ENCODE results near the gene ZP1.

Gene ZP1

DNA sequence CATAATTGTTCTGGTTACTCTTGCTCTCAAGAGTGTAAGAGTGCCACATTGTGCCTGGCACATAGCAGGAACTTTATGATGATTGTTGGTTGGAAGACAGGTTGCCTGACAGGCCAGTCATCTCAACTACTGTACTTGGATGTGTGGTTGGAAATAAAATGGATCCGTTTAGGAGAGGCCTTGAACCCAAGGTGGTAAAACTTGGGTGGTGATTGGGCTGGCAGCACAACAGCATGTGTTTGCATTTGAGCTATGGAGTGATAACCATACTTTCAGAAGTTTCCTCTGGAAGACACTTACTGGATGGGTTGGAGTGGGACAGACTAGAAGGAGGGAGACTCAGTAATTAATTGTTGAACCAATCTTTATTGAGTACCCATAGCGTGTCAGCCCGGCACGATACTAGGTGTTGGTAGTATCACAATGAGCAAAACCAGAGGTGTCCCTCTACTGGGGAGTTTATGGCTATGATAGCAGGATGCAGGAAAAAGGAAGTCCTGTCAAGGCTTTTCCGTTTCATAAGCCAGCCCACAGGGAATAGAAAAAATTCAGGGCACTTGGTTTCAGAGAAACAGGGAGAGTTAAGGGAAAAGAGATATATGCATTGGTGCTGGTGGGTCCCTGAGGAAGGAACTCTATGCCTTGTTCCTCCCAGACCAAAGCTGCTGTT lies 43.5 kb downstream of the ZP1 start:
- DNase-seq: peak; percentile 33 to 67

DNA sequence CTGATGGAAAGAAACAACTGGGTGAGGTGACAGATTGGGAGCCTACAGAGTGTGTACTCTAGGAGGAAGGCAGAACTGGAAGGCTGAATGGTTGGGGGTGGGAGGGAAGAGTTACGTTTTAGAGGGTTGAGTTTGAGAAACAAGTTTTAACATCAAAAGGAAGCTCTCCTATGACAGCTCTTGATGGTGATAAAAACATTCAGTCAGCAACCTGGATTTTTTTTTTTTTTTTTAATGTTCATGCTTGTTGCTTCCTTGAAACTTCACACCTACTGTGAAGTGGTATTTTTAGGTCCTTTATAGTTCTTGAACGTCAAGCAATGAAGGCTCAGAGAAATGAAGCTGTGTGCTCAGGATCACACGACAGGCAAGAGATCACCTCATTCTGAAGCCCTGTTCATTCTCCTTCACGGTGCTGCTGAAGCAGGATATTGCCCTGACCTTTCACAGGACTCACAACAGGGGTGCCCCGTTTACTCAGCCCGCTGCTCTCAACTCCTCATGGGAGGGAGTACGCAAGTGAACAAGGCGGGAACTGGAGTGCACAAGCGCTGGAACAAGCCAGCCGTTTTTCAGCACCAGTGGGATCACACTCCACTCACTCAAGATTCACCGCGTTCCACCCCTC lies 45.0 kb downstream of the ZP1 start:
- DNase-seq: no peak

DNA sequence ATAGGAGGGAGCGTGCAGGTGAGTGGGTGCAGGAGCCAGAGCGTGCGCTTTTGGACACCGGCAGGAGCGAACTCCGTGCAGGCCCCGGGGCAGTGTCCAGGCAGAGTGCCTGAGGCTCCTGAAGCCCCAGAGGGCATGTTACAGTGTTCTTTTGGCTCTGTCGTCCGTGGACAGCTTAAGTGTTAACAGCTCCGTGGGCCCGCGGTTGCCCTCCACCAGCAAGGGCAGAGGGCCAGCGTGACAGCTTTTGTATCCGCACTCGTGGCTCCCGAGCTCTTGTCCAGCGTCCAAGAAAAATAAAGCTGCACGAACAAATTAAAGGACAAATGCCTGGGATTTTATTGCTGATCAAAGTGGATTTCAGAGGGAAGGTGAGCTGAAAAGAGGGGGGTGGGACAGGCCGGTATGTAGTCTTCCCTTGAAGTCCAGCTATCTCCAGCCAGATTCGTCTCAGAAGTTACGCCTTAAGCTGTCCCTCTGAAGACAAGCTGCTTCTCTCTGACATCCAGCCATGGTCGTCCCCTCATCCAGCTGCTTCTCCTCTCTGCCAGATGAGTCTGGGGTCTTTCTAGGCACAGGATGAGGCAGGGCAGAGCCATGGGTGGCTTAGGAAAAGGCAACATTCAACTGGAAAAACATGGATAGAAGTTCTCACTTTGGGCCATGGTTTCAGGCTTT lies 45.6 kb downstream of the ZP1 start:
- no peak for DNase-seq

DNA sequence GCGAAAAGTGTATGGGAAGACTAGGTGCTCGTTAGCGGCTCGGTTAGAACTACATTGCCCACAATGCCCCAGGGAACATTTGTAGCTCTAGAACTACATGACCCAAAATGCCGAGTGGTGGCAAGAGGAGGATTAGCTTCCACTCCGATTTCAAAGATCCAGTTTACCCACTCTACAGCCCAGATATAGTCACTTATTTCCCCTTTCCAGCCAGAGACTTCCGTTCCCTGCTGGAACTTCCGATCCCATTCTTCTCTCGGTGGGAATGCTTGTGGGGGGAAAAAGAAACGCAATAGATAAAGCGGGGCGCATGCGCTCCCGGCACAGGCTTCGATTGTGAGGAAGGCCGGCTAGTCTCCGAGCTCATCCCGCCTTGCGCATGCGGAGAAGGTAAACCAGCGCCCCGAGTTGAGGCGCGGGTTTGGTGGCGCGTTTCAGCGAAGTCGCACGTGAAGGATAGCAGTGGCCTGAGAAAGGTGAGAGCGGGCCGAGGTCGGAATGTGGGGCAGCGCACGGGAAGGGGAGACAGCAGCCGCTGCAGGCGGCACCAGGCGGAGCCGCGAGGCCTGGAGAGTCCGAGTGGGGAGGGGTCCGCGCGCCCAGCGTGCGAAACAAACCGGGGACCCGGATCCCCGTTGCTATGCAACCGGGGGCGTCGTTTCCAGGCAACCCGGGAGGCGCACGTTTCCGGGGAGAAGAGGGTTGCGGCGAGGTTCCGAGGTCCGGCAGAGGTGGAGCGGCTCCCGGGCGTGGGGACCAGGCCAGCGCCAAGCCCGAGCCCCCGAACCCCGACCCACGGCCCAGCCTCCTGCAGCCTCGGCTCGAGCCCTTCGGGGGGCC lies 46.7 kb downstream of the ZP1 start, which contains the start of gene TMEM109:
Gene TMEM109, plus strand, starts transcription at position 366 of the 840 bp plus-strand sequence. CDS start 5,536 bp downstream, outside the sequence.
- peak; percentile 93 to 97 for DNase-seq

DNA sequence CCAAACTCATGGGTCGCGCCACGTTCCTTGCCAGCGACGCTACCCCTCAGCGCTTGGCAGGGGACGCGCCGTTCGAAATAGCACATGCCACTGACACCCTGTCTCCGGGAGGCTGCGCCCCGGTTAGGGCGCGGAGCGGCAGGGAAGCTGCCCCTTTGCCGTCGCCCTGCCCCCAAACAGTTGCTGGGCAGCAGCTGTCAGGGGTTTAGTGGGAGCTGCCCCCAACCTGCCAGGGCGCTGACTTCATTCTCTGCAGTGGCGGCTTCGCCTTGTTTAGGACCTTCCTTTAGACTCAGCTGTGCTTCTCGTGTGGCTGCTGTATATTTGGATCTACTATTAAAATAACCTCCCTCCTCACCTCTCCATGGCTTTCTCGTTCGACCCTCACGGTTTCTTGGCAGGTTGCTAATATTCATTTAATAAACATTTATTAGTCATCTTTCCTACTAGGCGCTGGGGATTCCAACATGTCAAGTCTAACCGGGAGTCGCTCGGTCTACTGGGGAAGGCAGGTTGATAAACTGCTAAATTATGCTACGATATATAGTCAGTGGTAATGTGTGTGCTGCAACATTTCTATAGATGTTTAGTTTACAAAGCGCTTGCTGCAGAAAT lies 47.4 kb downstream of the ZP1 start:
- DNase-seq: peak; percentile 7 to 18

DNA sequence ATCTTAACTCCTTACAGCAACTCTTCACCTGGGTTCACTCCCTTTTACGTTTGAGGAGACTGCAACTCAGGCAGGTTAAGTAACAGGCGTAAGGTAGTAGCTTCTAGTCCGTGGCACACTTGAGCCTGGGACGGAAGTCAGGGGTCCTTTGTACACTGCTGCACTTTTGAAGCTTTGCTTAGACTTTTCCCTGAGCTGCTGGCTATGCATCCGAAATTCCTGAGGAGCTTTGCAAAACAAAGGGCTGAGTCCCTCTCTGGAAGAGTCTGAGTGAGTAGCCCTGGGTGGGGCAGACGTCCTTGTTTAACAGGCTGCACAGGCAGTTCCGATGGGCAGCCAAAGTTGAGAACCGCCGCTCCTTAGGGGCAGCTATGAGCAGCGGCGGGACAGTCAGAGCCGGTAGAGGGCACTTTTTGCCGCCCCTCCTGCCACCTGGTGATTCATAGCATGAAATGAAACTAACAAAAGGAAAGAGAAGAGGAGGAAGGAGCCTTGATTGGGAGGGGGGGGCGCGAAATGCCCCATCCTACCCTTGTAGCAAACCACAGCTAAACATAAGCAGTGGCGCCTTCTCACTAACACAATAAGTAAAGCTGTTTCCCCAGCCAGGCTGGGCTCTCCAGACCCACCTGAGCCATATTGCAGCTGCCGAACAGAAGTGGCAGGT lies 48.0 kb downstream of the ZP1 start:
- peak; percentile 46 to 57 for DNase-seq

DNA sequence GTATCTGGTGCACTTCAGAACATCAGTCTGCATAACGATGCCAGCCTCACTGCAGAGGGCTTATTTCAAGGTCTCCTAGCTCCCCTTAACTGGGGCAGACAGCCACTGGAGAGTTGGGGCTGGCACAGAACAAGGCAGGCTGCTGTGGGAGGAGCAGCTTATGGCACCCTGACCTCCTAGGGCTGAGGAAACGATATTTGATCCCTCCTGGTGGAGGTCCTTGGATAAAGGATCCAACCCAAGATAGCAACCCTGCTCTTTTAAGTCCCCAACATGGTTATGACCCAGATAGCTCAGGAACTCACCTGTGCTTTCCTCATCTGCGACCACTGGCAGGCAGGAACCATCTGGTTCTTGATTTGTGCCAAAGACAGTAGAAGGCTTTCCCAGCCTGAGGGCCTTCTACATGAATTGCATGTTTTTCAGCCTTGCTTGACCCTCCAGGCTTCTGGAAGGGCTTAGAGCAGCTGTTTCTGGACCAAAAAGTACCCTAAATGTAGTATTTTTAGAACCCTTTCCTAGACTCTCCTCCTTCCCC lies 49.4 kb downstream of the ZP1 start:
- DNase-seq: no peak

DNA sequence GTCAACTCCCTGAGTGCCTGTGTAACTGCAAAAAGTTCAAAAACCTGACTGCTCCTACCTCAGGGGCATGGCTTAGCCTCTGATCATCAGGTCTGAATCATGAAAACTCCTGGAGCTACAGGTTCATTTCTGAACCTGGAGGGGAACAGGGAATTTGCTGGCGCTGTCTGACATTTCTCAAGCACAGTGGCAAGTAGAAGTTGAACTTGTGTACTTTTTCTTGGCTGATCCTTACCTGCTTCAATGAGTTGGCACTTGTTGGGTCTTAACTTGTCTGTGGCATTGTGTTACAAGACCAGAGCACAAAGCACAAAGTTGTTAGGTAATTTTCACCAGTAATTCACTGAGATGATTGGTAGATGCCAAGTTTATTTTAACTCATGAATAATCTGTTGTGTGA lies 49.9 kb downstream of the ZP1 start:
- DNase-seq: no peak

DNA sequence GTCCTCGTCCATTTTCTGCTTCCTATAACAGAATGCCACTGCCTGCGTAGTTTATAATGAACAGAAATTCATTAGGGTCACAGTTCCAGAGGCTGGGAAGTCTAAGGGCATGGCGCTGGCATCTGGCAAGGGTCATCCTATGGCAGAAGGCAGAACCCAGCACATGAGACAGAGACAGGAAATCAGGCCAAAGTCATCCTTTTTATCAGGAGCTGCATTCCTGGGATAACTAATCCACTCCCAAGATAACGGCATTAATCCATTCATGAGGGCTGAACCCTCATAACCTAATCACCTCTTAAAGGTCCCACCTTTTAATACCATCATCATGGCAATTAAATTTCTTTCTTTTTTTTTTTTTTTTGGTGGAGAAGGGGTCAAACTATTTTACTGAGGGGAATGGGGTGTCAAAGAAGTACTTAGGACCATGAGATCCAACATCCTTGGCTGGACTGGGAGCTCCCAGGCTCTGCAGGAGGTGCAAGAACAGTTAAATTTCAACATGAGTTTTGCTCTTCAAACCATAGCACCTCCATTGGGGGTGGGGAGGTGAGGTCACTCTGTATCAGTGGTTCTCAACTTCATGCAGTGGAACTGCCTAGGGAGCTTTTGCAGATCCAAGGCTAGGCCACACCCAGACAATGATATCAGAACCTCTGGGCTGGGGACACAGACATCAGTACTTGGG lies 51.1 kb downstream of the ZP1 start:
- DNase-seq: no peak

DNA sequence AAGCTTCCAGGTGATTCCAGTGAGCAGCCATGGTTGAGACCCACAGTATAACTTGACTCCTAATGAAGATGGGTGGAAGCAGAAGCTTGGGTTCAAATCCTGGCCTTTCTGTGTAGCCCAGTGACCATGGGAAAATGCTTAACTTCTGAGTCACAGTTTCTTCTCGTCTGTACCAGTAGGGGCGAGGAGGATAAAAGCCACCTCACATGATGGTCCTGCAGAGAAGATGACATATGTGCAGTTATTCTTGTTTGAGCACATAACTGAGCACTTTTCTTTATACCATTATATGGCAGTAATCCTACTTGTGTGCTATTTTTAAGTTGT lies 51.6 kb downstream of the ZP1 start:
- no peak for DNase-seq

DNA sequence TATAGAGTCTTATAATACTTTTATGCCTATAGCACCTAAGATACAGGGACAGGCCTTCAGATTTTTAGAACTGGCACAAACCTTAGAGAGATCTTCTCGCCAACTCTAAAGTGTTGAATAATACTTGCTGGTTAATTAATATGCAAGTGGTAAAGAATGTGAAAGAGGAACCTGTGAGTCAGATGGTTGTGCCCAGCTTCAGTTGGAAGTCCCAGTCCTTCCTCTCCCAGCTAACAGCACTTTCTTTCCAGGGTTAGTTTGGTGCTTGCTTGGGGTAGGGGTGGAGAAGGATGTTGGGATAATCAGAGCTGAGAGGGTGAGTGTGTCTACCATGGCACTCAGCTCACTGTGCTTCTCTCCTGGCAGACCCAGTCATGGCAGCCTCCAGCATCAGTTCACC lies 52.0 kb downstream of the ZP1 start:
- DNase-seq: peak; percentile 53 to 55

DNA sequence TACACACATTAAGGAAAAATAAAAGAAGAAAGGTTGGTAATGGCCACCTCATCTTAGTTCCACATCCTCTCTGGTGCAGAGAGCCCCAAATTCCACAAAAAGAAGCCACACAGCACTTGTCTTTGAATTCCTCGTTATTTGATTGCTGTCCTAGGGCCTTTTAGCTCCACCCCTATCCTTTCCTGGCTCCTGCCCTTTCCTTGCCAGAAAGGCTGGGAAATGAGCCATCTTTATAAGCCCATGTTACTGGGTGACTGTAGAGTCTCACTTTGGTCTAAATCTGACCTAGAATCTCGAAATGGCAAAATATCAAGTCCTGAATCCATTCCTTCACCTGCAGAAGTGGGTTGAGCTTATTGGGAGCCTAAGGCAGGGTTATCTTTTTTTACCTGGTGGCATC lies 52.6 kb downstream of the ZP1 start:
- no peak for DNase-seq

DNA sequence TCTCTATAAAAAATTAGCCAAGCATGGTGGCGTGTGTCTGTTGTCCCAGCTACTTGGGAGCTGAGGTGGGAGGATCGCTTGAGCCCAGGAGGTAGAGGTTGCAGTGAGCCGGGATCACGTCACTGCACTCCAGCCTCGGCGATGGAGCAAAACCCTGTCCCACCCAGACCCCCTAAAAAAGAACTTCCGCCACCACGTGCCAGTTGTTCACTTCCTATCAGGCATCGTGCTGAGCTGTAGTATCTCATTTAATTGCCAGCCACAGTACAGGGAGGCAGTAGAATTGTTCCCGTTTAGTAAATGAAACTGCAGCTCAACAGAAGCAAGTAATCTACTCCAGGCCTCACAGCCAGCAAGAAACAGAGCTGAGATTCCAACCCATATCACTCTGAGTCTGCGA lies 53.9 kb downstream of the ZP1 start:
- no peak for DNase-seq

DNA sequence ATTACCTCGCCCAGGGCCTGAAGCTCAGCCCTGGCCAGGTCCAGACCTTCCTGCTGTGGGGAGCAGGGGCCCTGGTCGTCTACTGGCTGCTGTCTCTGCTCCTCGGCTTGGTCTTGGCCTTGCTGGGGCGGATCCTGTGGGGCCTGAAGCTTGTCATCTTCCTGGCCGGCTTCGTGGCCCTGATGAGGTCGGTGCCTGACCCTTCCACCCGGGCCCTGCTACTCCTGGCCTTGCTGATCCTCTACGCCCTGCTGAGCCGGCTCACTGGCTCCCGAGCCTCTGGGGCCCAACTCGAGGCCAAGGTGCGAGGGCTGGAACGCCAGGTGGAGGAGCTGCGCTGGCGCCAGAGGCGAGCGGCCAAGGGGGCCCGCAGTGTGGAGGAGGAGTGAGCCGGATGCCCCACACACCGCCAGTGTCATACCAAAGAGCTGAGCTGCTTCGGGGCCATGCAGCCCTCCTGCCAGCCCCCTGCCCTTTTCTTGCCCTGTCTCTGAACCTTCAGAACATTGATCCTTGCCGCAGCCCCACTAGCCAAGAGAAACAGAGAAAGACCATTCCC lies 54.5 kb downstream of the ZP1 start:
- DNase-seq: no peak

DNA sequence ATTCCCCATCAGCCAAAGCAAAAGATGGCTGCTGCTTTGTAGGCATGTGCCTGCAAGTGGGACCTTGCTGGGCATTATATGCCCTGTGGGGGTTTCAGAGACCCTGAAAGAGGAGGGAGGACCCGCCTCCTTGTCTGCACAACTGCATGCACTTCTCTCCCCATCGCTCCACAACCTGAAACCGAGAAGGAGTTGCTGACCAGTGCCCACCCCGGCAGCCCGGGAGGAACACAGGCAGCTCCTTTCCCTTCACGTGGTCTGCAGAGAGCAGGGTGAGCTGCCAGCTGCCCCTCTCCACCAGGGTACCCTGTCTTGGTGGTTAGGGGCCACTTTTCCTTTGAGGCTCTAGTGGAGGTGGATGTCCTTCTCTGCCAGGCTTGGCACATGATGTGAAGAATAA lies 55.6 kb downstream of the ZP1 start:
- no peak for DNase-seq

DNA sequence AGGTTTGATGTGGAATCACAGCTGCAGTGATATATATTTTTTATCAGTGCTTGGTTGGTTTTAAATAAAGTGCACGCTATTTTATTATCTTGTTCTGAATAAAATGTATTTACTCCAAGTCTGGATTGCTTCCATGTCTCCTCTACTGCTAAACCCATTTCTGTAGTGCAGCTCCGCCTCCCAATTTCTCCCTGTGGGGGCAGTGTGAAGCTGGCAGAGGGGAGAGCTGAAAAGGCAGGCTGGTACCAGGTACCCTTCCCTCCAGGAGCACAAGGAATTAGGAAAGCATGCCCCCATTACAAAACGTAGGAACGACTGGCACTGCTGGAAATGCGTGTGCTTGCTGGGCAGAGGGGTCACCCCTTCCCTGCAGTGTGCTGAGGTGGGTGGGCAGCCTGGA lies 56.0 kb downstream of the ZP1 start:
- DNase-seq: peak in 1 of 2 experiments; percentile 7

DNA sequence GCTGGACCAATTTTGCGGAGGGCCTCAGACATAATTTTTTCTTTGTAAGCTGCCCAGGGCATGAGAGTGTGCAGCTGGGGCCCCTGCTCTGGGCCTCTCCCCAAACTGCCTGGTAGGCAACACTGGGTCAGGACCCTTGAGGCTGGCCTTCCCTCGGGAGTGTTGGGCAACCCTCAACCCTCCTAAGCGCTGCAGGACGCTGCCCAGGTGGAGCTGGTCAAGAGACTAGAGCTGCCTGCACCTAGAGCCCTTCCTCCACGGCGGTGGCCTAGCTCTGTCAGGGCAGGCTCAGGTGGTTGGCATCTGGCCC lies 56.4 kb downstream of the ZP1 start:
- no peak for DNase-seq

DNA sequence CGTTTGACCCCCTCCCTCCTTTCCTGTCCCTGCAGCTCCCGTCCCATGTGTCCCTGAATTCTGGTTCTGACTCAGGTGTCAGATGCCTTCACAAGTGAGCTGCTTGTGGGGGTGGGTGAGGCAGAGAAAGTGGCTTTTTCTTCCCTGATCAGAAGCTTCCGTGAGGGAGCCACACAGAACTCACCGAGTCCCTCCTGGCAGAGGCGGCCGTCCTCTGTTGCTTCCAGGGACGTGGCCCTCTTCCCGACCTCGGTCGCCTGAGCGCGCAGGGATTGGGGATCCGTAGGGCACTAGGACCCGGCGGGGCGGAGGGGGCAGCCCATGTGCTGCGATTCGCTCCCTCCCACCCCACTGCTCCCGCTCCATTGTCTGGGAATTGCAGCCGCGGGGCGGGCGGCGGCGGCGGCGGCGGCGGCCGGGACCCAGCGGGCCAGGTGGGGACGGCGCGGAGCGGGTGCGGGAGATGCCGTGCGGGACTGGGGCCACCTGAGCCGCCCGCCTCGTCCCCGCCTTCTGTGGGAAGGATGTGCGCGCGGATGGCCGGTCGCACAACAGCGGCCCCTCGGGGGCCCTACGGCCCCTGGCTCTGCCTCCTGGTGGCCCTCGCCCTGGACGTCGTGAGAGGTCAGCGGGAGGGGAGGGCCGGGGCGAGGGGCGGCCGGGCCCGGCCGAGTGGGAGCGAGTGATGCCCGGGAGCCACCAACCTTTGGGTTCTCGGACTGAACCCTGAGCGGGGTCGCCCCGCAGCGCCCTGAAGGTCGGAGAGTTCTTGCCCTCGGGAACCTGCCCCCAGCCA lies 57.0 kb downstream of the ZP1 start, which contains the start of gene TMEM132A:
Gene TMEM132A, plus strand, starts transcription at position 351 of the 796 bp plus-strand sequence. Its CDS starts 174 bp downstream, at position 525.
- DNase-seq: peak in 1 of 2 experiments; percentile 42

All from Kasumi-1 (cell line).